ENCODE measurements around the gene ZNF714.

GRCh38 chr19:21046489-21046888 lies 35.5 kb upstream of the ZNF714 start:
- TF ChIP-seq SIX5 (IDR thresholded peaks at IDR 0.05; ENCODE audit: low read depth, low read length, severe bottlenecking) (no peak), BCL3 (IDR thresholded peaks at IDR 0.05; ENCODE audit: borderline replicate concordance, insufficient read depth, low read depth, low read length, poor library complexity, severe bottlenecking) (no peak), NR2C2 (IDR thresholded peaks at IDR 0.05; ENCODE audit: borderline replicate concordance, control insufficient read depth, insufficient read length, low read depth) (no peak), PML (IDR thresholded peaks at IDR 0.05; ENCODE audit: low read length) (no peak), GATAD2B (conservative IDR thresholded peaks at IDR 0.05; ENCODE audit: low read depth) (no peak), NFYB (IDR thresholded peaks at IDR 0.05; ENCODE audit: insufficient read depth, low read depth, low read length) (no peak), MXI1 (IDR thresholded peaks at IDR 0.05; ENCODE audit: low read depth, low read length) (no peak), IRF3 (IDR thresholded peaks at IDR 0.05) (no peak)
- TF ChIP-seq, protein P1, sequence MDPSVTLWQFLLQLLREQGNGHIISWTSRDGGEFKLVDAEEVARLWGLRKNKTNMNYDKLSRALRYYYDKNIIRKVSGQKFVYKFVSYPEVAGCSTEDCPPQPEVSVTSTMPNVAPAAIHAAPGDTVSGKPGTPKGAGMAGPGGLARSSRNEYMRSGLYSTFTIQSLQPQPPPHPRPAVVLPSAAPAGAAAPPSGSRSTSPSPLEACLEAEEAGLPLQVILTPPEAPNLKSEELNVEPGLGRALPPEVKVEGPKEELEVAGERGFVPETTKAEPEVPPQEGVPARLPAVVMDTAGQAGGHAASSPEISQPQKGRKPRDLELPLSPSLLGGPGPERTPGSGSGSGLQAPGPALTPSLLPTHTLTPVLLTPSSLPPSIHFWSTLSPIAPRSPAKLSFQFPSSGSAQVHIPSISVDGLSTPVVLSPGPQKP (IDR thresholded peaks at IDR 0.05; ENCODE audit: low read depth, low read length), result no peak
- TF ChIP-seq, protein P2, sequence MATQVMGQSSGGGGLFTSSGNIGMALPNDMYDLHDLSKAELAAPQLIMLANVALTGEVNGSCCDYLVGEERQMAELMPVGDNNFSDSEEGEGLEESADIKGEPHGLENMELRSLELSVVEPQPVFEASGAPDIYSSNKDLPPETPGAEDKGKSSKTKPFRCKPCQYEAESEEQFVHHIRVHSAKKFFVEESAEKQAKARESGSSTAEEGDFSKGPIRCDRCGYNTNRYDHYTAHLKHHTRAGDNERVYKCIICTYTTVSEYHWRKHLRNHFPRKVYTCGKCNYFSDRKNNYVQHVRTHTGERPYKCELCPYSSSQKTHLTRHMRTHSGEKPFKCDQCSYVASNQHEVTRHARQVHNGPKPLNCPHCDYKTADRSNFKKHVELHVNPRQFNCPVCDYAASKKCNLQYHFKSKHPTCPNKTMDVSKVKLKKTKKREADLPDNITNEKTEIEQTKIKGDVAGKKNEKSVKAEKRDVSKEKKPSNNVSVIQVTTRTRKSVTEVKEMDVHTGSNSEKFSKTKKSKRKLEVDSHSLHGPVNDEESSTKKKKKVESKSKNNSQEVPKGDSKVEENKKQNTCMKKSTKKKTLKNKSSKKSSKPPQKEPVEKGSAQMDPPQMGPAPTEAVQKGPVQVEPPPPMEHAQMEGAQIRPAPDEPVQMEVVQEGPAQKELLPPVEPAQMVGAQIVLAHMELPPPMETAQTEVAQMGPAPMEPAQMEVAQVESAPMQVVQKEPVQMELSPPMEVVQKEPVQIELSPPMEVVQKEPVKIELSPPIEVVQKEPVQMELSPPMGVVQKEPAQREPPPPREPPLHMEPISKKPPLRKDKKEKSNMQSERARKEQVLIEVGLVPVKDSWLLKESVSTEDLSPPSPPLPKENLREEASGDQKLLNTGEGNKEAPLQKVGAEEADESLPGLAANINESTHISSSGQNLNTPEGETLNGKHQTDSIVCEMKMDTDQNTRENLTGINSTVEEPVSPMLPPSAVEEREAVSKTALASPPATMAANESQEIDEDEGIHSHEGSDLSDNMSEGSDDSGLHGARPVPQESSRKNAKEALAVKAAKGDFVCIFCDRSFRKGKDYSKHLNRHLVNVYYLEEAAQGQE (IDR thresholded peaks at IDR 0.05; ENCODE audit: low read depth, low read length), result no peak
- TF ChIP-seq, protein P3, sequence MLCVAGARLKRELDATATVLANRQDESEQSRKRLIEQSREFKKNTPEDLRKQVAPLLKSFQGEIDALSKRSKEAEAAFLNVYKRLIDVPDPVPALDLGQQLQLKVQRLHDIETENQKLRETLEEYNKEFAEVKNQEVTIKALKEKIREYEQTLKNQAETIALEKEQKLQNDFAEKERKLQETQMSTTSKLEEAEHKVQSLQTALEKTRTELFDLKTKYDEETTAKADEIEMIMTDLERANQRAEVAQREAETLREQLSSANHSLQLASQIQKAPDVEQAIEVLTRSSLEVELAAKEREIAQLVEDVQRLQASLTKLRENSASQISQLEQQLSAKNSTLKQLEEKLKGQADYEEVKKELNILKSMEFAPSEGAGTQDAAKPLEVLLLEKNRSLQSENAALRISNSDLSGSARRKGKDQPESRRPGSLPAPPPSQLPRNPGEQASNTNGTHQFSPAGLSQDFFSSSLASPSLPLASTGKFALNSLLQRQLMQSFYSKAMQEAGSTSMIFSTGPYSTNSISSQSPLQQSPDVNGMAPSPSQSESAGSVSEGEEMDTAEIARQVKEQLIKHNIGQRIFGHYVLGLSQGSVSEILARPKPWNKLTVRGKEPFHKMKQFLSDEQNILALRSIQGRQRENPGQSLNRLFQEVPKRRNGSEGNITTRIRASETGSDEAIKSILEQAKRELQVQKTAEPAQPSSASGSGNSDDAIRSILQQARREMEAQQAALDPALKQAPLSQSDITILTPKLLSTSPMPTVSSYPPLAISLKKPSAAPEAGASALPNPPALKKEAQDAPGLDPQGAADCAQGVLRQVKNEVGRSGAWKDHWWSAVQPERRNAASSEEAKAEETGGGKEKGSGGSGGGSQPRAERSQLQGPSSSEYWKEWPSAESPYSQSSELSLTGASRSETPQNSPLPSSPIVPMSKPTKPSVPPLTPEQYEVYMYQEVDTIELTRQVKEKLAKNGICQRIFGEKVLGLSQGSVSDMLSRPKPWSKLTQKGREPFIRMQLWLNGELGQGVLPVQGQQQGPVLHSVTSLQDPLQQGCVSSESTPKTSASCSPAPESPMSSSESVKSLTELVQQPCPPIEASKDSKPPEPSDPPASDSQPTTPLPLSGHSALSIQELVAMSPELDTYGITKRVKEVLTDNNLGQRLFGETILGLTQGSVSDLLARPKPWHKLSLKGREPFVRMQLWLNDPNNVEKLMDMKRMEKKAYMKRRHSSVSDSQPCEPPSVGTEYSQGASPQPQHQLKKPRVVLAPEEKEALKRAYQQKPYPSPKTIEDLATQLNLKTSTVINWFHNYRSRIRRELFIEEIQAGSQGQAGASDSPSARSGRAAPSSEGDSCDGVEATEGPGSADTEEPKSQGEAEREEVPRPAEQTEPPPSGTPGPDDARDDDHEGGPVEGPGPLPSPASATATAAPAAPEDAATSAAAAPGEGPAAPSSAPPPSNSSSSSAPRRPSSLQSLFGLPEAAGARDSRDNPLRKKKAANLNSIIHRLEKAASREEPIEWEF (IDR thresholded peaks at IDR 0.05; ENCODE audit: insufficient replicate concordance, low read depth, low read length), result no peak
